Measurements from ENCODE around the gene PLXNA4.

Gene PLXNA4

DNA sequence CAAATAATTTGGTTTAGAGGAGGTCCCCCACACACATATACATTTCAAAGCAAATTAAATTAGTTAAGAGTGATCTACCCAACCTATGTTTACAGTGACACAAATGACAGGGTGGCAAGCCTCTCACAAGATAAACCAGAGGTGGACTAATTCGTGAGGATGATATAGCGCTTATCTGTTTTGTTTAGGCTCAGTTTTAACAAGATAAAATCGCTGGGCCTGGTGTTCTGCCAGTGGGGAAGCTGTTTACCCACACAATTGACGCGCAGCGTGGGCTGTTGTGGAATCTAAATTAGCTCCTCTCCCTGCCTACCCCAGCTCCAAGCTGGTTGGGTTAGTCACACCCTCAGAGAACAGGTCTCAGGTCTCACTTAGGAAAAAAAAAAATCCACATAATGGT is 16.7 kb upstream of the PLXNA4 start:
- no peaks in the 10 kb centered on the region for H3K9me3 ChIP-seq (ENCODE audit: control insufficient read depth, insufficient read depth, low read depth, low read length)
- ChIA-PET POLR2A (no interaction called here), CTCF (interaction anchor here (0.6 kb wide), 1 partner anchor 648 kb away, joined by 4 read pairs; no protein-coding TSS in a partner anchor)
- no peaks in the 10 kb centered on the region for H3K36me3 ChIP-seq (ENCODE audit: control insufficient read depth in 2 of 2, insufficient read depth in 1 of 2, low read length in 2 of 2)
- H3K27ac ChIP-seq (ENCODE audit: extremely low read depth, low read depth, low read length) = no peak overlapping the region
- TF ChIP-seq ZNF707 (tag by site-specific recombination; IDR thresholded peaks at IDR 0.05) (no peak), ZSCAN30 (tag by site-specific recombination; IDR thresholded peaks at IDR 0.05) (no peak), ZFHX2 (tag by site-specific recombination; conservative IDR thresholded peaks at IDR 0.05) (peak; percentile 79), ZIC2 (tag by site-specific recombination; IDR thresholded peaks at IDR 0.05) (peak; percentile 72), EGR2 (tag by site-specific recombination; IDR thresholded peaks at IDR 0.05; ENCODE audit: low read depth) (peak; percentile 80)
- TF ChIP-seq, protein P1, sequence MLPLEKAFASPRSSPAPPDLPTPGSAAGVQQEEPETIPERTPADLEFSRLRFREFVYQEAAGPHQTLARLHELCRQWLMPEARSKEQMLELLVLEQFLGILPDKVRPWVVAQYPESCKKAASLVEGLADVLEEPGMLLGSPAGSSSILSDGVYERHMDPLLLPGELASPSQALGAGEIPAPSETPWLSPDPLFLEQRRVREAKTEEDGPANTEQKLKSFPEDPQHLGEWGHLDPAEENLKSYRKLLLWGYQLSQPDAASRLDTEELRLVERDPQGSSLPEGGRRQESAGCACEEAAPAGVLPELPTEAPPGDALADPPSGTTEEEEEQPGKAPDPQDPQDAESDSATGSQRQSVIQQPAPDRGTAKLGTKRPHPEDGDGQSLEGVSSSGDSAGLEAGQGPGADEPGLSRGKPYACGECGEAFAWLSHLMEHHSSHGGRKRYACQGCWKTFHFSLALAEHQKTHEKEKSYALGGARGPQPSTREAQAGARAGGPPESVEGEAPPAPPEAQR (tag by site-specific recombination; IDR thresholded peaks at IDR 0.05) = no peak
- TF ChIP-seq, protein P2, sequence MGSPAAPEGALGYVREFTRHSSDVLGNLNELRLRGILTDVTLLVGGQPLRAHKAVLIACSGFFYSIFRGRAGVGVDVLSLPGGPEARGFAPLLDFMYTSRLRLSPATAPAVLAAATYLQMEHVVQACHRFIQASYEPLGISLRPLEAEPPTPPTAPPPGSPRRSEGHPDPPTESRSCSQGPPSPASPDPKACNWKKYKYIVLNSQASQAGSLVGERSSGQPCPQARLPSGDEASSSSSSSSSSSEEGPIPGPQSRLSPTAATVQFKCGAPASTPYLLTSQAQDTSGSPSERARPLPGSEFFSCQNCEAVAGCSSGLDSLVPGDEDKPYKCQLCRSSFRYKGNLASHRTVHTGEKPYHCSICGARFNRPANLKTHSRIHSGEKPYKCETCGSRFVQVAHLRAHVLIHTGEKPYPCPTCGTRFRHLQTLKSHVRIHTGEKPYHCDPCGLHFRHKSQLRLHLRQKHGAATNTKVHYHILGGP (tag by site-specific recombination; IDR thresholded peaks at IDR 0.05) = no peak
- H3K4me3 ChIP-seq (ENCODE audit: low read depth, low read length) = no peak overlapping the region
- no peaks in the 10 kb centered on the region for H3K4me1 ChIP-seq (ENCODE audit: control insufficient read depth, insufficient read depth, low read length)

DNA sequence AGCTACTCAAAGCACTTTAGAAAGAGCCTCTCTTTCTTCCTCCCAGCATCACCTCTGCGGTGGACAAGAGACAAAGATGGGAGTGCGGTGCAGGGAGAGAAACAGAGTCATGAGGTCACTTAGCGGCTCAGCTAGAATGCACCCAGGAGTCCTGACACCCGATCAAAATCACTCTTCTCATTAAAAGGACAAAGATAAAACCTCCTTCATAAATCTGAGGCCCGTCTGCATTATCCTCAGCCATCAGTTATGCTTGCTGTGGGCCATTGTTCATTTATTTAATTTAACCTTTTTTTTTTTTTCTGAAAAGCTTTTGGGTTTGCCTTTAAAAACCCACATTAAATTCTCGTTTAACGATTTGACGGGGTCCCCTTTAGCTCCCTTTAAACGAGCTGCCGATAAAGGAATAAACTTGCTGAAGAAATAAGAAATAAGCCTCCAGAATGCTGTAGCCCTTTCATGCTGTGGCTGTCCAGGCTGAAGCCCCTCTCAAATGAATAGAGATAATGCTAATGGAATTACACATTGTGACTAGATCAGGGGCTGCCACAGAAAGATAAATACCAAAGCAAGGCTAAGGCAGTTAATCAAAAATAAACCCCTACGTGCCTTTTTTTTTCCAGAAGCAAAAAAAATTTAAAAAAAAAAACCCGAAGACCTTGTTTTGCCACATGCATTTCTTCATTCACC is 16.1 kb upstream of the PLXNA4 start:
- Histone ChIP-seq H3K27ac (ENCODE audit: extremely low read depth, low read depth, low read length) (no peak overlapping the region), H3K4me1 (ENCODE audit: control insufficient read depth, insufficient read depth, low read length) (no peaks in the 10 kb centered on the region), H3K36me3 (ENCODE audit: control insufficient read depth in 2 of 2, insufficient read depth in 1 of 2, low read length in 2 of 2) (no peaks in the 10 kb centered on the region), H3K9me3 (ENCODE audit: control insufficient read depth, insufficient read depth, low read depth, low read length) (no peaks in the 10 kb centered on the region), H3K4me3 (ENCODE audit: low read depth, low read length) (no peak overlapping the region)
- ChIA-PET POLR2A (no interaction called here), CTCF (interaction anchor here (0.6 to 1.7 kb wide), 3 partner anchors 12 to 647 kb away, joined by 4 to 6 read pairs (median 5); no protein-coding TSS in a partner anchor)
- TF ChIP-seq, protein P3, sequence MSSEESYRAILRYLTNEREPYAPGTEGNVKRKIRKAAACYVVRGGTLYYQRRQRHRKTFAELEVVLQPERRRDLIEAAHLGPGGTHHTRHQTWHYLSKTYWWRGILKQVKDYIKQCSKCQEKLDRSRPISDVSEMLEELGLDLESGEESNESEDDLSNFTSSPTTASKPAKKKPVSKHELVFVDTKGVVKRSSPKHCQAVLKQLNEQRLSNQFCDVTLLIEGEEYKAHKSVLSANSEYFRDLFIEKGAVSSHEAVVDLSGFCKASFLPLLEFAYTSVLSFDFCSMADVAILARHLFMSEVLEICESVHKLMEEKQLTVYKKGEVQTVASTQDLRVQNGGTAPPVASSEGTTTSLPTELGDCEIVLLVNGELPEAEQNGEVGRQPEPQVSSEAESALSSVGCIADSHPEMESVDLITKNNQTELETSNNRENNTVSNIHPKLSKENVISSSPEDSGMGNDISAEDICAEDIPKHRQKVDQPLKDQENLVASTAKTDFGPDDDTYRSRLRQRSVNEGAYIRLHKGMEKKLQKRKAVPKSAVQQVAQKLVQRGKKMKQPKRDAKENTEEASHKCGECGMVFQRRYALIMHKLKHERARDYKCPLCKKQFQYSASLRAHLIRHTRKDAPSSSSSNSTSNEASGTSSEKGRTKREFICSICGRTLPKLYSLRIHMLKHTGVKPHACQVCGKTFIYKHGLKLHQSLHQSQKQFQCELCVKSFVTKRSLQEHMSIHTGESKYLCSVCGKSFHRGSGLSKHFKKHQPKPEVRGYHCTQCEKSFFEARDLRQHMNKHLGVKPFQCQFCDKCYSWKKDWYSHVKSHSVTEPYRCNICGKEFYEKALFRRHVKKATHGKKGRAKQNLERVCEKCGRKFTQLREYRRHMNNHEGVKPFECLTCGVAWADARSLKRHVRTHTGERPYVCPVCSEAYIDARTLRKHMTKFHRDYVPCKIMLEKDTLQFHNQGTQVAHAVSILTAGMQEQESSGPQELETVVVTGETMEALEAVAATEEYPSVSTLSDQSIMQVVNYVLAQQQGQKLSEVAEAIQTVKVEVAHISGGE (tag by site-specific recombination; conservative IDR thresholded peaks at IDR 0.05; ENCODE audit: low read depth) = no peak
- TF ChIP-seq, protein P4, sequence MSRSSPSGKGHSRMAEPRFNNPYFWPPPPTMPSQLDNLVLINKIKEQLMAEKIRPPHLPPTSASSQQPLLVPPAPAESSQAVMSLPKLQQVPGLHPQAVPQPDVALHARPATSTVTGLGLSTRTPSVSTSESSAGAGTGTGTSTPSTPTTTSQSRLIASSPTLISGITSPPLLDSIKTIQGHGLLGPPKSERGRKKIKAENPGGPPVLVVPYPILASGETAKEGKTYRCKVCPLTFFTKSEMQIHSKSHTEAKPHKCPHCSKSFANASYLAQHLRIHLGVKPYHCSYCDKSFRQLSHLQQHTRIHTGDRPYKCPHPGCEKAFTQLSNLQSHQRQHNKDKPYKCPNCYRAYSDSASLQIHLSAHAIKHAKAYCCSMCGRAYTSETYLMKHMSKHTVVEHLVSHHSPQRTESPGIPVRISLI (tag by site-specific recombination; IDR thresholded peaks at IDR 0.05) = no peak
- TF ChIP-seq ZNF48 (tag by site-specific recombination; IDR thresholded peaks at IDR 0.05) (no peak), ZNF843 (tag by site-specific recombination; IDR thresholded peaks at IDR 0.05) (no peak), ZNF596 (tag by site-specific recombination; IDR thresholded peaks at IDR 0.05) (no peak), ZBTB8A (tag by site-specific recombination; IDR thresholded peaks at IDR 0.05) (no peak), ZNF433 (tag by site-specific recombination; IDR thresholded peaks at IDR 0.05; ENCODE audit: low read depth) (no peak), ZNF174 (tag by site-specific recombination; IDR thresholded peaks at IDR 0.05) (no peak)
- TF ChIP-seq, protein P5, sequence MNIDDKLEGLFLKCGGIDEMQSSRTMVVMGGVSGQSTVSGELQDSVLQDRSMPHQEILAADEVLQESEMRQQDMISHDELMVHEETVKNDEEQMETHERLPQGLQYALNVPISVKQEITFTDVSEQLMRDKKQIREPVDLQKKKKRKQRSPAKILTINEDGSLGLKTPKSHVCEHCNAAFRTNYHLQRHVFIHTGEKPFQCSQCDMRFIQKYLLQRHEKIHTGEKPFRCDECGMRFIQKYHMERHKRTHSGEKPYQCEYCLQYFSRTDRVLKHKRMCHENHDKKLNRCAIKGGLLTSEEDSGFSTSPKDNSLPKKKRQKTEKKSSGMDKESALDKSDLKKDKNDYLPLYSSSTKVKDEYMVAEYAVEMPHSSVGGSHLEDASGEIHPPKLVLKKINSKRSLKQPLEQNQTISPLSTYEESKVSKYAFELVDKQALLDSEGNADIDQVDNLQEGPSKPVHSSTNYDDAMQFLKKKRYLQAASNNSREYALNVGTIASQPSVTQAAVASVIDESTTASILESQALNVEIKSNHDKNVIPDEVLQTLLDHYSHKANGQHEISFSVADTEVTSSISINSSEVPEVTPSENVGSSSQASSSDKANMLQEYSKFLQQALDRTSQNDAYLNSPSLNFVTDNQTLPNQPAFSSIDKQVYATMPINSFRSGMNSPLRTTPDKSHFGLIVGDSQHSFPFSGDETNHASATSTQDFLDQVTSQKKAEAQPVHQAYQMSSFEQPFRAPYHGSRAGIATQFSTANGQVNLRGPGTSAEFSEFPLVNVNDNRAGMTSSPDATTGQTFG (tag by site-specific recombination; IDR thresholded peaks at IDR 0.05; ENCODE audit: borderline replicate concordance) = no peak

Data from HEK293 (cell line).